K562 (cell line): ENCODE results near the gene EMILIN3. TPM values are rescaled to one million over a fixed set of nuclear protein-coding genes. Genes with fewer than 3 reads are reported as not detected.

Source experiments
- CHCHD3 ChIP-seq: fragments of 250-450 bp; sonication (Bioruptor Pico); IDR thresholded peaks from 2 replicates; pipeline ENCODE4 v2.1.2; 2022; ENCODE audit warnings: mild to moderate bottlenecking
- EP300 ChIP-seq: IDR thresholded peaks from 2 replicates; pipeline ENCODE4 v1.6.1; 2012; ENCODE audit warnings: low read length, improper control_type of control experiment
- HDAC3 ChIP-seq: fragments of 450-650 bp; IDR thresholded peaks from 2 replicates; pipeline ENCODE4 v1.6.1; 2018; ENCODE audit warnings: borderline replicate concordance, mild to moderate bottlenecking, moderate library complexity; ENCODE audit not compliant: partially characterized antibody
- JUN ChIP-seq, 2 experiments: sonication (generic) in 1 of 2; formaldehyde crosslinking in 1 of 2; IDR thresholded peaks; 2 replicates each; pipeline versions ENCODE4 v1.6.1 to v1.8.0; 2012 to 2022; ENCODE audit warnings: borderline replicate concordance in 2 of 2, mild to moderate bottlenecking in 2 of 2, improper control_type of control experiment in 1 of 2, low read depth in 1 of 2, low read length in 1 of 2, missing genetic modification reagents in 1 of 2
- KDM1A ChIP-seq, 2 experiments: fragments of 450-650 bp; IDR thresholded peaks; 2 replicates each; pipeline ENCODE4 v1.6.1; 2016; ENCODE audit warnings: mild to moderate bottlenecking in 2 of 2
- NCOR1 ChIP-seq: fragments of 450-650 bp; IDR thresholded peaks from 2 replicates; pipeline ENCODE4 v1.6.1; 2016; ENCODE audit warnings: mild to moderate bottlenecking, moderate library complexity
- PHF20 ChIP-seq: fragments of 450-650 bp; IDR thresholded peaks from 2 replicates; pipeline ENCODE4 v1.6.1; 2018; ENCODE audit not compliant: partially characterized antibody
- POLR2G ChIP-seq: fragments of 200-400 bp; formaldehyde crosslinking; IDR thresholded peaks from 2 replicates; pipeline ENCODE4 v1.6.1; 2017; ENCODE audit warnings: low read depth, mild to moderate bottlenecking, antibody characterized with exemption, low read length, moderate library complexity
- PRMT5 ChIP-seq: sonication (generic); formaldehyde crosslinking; IDR thresholded peaks from 2 replicates; pipeline ENCODE4 v1.5.0; 2020; ENCODE audit warnings: missing genetic modification reagents
- PURB ChIP-seq: sonication (generic); formaldehyde crosslinking; IDR thresholded peaks from 2 replicates; pipeline ENCODE4 v1.9.0; 2021; ENCODE audit warnings: low read depth, mild to moderate bottlenecking, missing genetic modification reagents
- SLC30A9 ChIP-seq: fragments of 250-450 bp; sonication (Bioruptor Pico); IDR thresholded peaks from 2 replicates; pipeline ENCODE4 v1.8.0; 2022; ENCODE audit warnings: mild to moderate bottlenecking, moderate library complexity
- SP1 ChIP-seq: sonication (generic); formaldehyde crosslinking; IDR thresholded peaks from 2 replicates; pipeline ENCODE4 v1.8.1; 2022; ENCODE audit warnings: mild to moderate bottlenecking, missing genetic modification reagents
- TOE1 ChIP-seq, 2 experiments: fragments of 450-650 bp in 1 of 2; sonication (generic) in 1 of 2; formaldehyde crosslinking in 1 of 2; IDR thresholded peaks; 2 replicates each; pipeline versions ENCODE4 v1.7.1 to v1.8.0; 2016 to 2022; ENCODE audit warnings: borderline replicate concordance in 2 of 2, mild to moderate bottlenecking in 2 of 2, antibody characterized with exemption in 1 of 2, inconsistent platforms in 1 of 2, low read depth in 1 of 2, missing genetic modification reagents in 1 of 2, moderate library complexity in 1 of 2
- ZFX ChIP-seq: sonication (generic); formaldehyde crosslinking; IDR thresholded peaks from 2 replicates; pipeline ENCODE4 v1.8.0; 2022; ENCODE audit warnings: mild to moderate bottlenecking, missing genetic modification reagents, moderate library complexity
- ZNF134 ChIP-seq: fragments of 250-450 bp; sonication (Bioruptor Pico); conservative IDR thresholded peaks from 2 replicates; pipeline ENCODE4 v1.4.0; 2020
- ZNF551 ChIP-seq: fragments of 250-450 bp; sonication (Bioruptor Pico); IDR thresholded peaks from 2 replicates; pipeline ENCODE4 v1.5.0; 2021; ENCODE audit warnings: mild to moderate bottlenecking, moderate library complexity
- ZNF699 ChIP-seq: fragments of 250-450 bp; sonication (Bioruptor Pico); IDR thresholded peaks from 2 replicates; pipeline ENCODE4 v1.8.0; 2021; ENCODE audit warnings: mild to moderate bottlenecking, moderate library complexity; ENCODE audit not compliant: insufficient replicate concordance
- polyA plus RNA-seq, 8 experiments: library from polyadenylated mRNA; depleted of rRNA in 4 of 8; stranded (reverse) in 5 of 8; unstranded in 3 of 8; fragments of >200 nt; fragmentation: Nextera tagmentation in 2 of 8; fragmentation: Illumina TruSeq in 1 of 8; extraction: Ambion mirVana in 2 of 8; extraction: Trizol in 1 of 8; gene quantifications; 2 replicates each; pipeline versions ENCODE4 v1.2.1 to v1.2.3, GENCODE V29; 2011 to 2014; ENCODE audit warnings: inconsistent platforms in 1 of 8, missing spikeins in 1 of 8
- total RNA-seq, 7 experiments: library from RNA; depleted of rRNA in 6 of 7; stranded (reverse); fragments of >200 nt in 6 of 7; fragmentation: Illumina TruSeq in 2 of 7; extraction: Trizol in 2 of 7; gene quantifications; 2 replicates each; pipeline versions ENCODE4 v1.2.1 to v1.2.3, GENCODE V29; 2011 to 2021; ENCODE audit warnings: low replicate concordance in 1 of 7
- TF ChIP-seq, protein P1 (sequence below): fragments of 450-650 bp; formaldehyde crosslinking; IDR thresholded peaks from 2 replicates; pipeline ENCODE4 v1.4.0; 2020; ENCODE audit warnings: mild to moderate bottlenecking, mixed read lengths
- TF ChIP-seq, protein P2 (sequence below): fragments of 250-450 bp; sonication (Bioruptor Pico); IDR thresholded peaks from 2 replicates; pipeline ENCODE4 v1.4.0; 2020; ENCODE audit warnings: borderline replicate concordance
- TF ChIP-seq, protein P3 (sequence below), 2 experiments: fragments of 450-650 bp in 1 of 2; sonication (generic) in 1 of 2; formaldehyde crosslinking in 1 of 2; IDR thresholded peaks in 1 of 2; conservative IDR thresholded peaks in 1 of 2; 2 replicates each; pipeline versions ENCODE4 v1.6.1 to v1.8.1; 2016 to 2023; ENCODE audit warnings: mild to moderate bottlenecking in 2 of 2, moderate library complexity in 2 of 2, inconsistent platforms in 1 of 2, missing genetic modification reagents in 1 of 2
- TF ChIP-seq, protein P4 (sequence below): sonication (generic); formaldehyde crosslinking; IDR thresholded peaks from 2 replicates; pipeline ENCODE4 v1.8.0; 2022; ENCODE audit warnings: mild to moderate bottlenecking, missing genetic modification reagents

EMILIN3 gene
- total and polyA plus RNA-seq, 9 of the 15 experiments (the other 6 are each of a cell fraction or from before 2014, with no cell fraction given) = 0.01 to 0.07 TPM; not detected in 7

DNA sequence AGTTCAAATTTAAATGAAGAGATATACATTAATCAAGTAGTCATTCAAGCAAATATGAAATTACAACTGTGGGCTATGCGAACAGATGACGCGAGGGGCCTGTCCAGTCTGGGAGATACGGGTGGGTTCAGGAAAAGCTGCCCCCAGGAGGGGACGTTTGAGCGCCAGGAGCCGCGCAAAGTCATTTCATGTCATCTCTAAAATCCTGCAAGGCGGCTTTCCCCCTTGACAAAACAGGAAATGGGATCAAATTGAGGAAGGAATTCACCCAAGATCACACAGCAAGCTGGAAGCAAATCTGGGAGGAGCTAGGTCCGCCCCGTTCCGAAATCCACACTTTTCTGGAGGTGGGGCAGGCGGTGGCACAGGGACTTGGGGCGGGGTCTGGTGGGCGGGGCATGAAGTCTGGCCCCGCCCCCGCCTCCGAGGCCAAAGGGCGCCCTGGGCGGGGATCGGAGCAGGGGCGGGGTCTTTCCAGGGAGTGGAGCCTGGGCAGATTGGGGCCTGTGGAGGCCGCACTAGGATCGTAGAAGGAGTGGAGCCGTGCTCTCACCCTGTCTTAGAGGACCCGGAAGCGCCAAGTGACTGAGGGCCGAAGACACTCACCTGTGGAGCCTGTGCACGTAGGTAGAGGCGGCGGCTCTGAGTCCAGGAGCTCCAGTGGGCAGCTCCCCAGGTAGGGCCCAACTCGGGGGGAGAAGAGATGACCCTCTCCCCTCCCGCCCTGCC lies 26.1 kb downstream of the EMILIN3 start, which contains the start of gene LPIN3 (continued):
- TF ChIP-seq ZNF699 (CRISPR knock-in tag) (no peak), TOE1 (IDR thresholded peaks at IDR 0.05; ENCODE audit: borderline replicate concordance) (0 out of 2 replicates have a peak, but pooled peaks have one; percentile 4), TOE1 (CRISPR knock-in tag; IDR thresholded peaks at IDR 0.05; ENCODE audit: borderline replicate concordance, low read depth) (no peak), HDAC3 (no peak), JUN (IDR thresholded peaks at IDR 0.05; ENCODE audit: borderline replicate concordance, low read depth, low read length) (no peak), JUN (CRISPR knock-in tag; IDR thresholded peaks at IDR 0.05; ENCODE audit: borderline replicate concordance) (no peak), KDM1A (IDR thresholded peaks at IDR 0.05) (no peak), ZFX (CRISPR knock-in tag) (peak; percentile 94), SLC30A9 (CRISPR knock-in tag) (no peak), ZNF551 (no peak), EP300 (0 out of 2 replicates have a peak, but pooled peaks have one; percentile 16), PURB (CRISPR knock-in tag) (no peak), CHCHD3 (CRISPR knock-in tag) (no peak), PRMT5 (CRISPR knock-in tag) (no peak), NCOR1 (no peak), SP1 (CRISPR knock-in tag) (0 out of 2 replicates have a peak, but pooled peaks have one; percentile 31), ZNF134 (CRISPR knock-in tag) (no peak), PHF20 (peak; percentile 84), POLR2G (peak; percentile 88)
- TF ChIP-seq, protein P1, sequence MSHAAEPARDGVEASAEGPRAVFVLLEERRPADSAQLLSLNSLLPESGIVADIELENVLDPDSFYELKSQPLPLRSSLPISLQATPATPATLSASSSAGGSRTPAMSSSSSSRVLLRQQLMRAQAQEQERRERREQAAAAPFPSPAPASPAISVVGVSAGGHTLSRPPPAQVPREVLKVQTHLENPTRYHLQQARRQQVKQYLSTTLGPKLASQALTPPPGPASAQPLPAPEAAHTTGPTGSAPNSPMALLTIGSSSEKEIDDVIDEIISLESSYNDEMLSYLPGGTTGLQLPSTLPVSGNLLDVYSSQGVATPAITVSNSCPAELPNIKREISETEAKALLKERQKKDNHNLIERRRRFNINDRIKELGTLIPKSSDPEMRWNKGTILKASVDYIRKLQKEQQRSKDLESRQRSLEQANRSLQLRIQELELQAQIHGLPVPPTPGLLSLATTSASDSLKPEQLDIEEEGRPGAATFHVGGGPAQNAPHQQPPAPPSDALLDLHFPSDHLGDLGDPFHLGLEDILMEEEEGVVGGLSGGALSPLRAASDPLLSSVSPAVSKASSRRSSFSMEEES (CRISPR knock-in tag) = no peak
- TF ChIP-seq, protein P2, sequence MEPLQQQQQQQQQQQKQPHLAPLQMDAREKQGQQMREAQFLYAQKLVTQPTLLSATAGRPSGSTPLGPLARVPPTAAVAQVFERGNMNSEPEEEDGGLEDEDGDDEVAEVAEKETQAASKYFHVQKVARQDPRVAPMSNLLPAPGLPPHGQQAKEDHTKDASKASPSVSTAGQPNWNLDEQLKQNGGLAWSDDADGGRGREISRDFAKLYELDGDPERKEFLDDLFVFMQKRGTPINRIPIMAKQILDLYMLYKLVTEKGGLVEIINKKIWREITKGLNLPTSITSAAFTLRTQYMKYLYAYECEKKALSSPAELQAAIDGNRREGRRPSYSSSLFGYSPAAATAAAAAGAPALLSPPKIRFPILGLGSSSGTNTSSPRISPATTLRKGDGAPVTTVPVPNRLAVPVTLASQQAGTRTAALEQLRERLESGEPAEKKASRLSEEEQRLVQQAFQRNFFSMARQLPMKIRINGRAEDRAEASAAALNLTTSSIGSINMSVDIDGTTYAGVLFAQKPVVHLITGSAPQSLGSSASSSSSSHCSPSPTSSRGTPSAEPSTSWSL (CRISPR knock-in tag) = no peak
- TF ChIP-seq, protein P3, sequence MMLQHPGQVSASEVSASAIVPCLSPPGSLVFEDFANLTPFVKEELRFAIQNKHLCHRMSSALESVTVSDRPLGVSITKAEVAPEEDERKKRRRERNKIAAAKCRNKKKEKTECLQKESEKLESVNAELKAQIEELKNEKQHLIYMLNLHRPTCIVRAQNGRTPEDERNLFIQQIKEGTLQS (IDR thresholded peaks at IDR 0.05) = peak; percentile 14; the same call in 1 of the 2 replicates
- TF ChIP-seq, protein P3 (CRISPR knock-in tag; conservative IDR thresholded peaks at IDR 0.05) = no peak
- TF ChIP-seq, protein P4, sequence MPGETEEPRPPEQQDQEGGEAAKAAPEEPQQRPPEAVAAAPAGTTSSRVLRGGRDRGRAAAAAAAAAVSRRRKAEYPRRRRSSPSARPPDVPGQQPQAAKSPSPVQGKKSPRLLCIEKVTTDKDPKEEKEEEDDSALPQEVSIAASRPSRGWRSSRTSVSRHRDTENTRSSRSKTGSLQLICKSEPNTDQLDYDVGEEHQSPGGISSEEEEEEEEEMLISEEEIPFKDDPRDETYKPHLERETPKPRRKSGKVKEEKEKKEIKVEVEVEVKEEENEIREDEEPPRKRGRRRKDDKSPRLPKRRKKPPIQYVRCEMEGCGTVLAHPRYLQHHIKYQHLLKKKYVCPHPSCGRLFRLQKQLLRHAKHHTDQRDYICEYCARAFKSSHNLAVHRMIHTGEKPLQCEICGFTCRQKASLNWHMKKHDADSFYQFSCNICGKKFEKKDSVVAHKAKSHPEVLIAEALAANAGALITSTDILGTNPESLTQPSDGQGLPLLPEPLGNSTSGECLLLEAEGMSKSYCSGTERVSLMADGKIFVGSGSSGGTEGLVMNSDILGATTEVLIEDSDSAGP = no peak
